Neural crest cell (in vitro differentiated cells): ENCODE results near the gene SIGLEC5. TPM values are rescaled to one million over a fixed set of nuclear protein-coding genes. Genes with fewer than 3 reads are reported as not detected.

Experiments used
- DNase-seq: peaks from one replicate; pipeline ENCODE4 v3.0.0; 2021; ENCODE audit warnings: low read depth, mixed read lengths, low spot score
- H3K27ac Mint-ChIP-seq: one replicate; pipeline ENCODE4 v1.8.0; 2021; ENCODE audit warnings: mild to moderate bottlenecking, mixed read lengths; ENCODE audit not compliant: unreplicated experiment
- H3K27me3 Mint-ChIP-seq: 2 replicates; pipeline ENCODE4 v1.8.0; 2021; ENCODE audit warnings: low read depth, mild to moderate bottlenecking, mixed read lengths
- H3K36me3 Mint-ChIP-seq: 2 replicates; pipeline ENCODE4 v1.8.0; 2021; ENCODE audit warnings: low read depth, mild to moderate bottlenecking, mixed read lengths
- H3K4me1 Mint-ChIP-seq: 2 replicates; pipeline ENCODE4 v1.8.0; 2021; ENCODE audit warnings: mixed read lengths
- H3K4me3 Mint-ChIP-seq: one replicate; pipeline ENCODE4 v1.8.0; 2021; ENCODE audit warnings: mild to moderate bottlenecking, mixed read lengths
- H3K9me3 Mint-ChIP-seq: 2 replicates; pipeline ENCODE4 v1.8.0; 2021; ENCODE audit warnings: mixed read lengths
- CTCF ChIP-seq: fragments of 200-600 bp; sonication (generic); conservative IDR thresholded peaks from 2 replicates; pipeline ENCODE4 v1.5.0; 2021; ENCODE audit warnings: antibody characterized with exemption, mild to moderate bottlenecking
- total RNA-seq: library from RNA; stranded (reverse); gene quantifications from 2 replicates; pipeline ENCODE4 v1.2.1, GENCODE V29; 2021

The SIGLEC5 gene
- total RNA-seq, 1 donor from 2014 or later: not detected

- peak; percentile 93 for DNase-seq
- peak; percentile 73 for TF ChIP-seq CTCF
- Mint-ChIP-seq H3K27me3 (peaks cover 33% of the 10 kb centered on the region), H3K9me3 (no peaks in the 10 kb centered on the region), H3K36me3 (no peaks in the 10 kb centered on the region), H3K4me3 (no peak overlapping the region), H3K27ac (no peak overlapping the region), H3K4me1 (no peaks in the 10 kb centered on the region)
Observed at GRCh38 chr19:51607920-51608562, 22.2 kb downstream of the SIGLEC5 start.

GRCh38 chr19:51607077-51607476 lies 23.1 kb downstream of the SIGLEC5 start:
- H3K4me3 Mint-ChIP-seq: no peak overlapping the region
- H3K36me3 Mint-ChIP-seq: no peaks in the 10 kb centered on the region
- no peaks in the 10 kb centered on the region for H3K4me1 Mint-ChIP-seq
- no peak overlapping the region for H3K27ac Mint-ChIP-seq
- no peaks in the 10 kb centered on the region for H3K9me3 Mint-ChIP-seq
- TF ChIP-seq CTCF: no peak
- peaks cover 24% of the 10 kb centered on the region for H3K27me3 Mint-ChIP-seq
- no peak for DNase-seq

- no peak for TF ChIP-seq CTCF
- peaks cover 9% of the 10 kb centered on the region for H3K27me3 Mint-ChIP-seq
- no peaks in the 10 kb centered on the region for H3K36me3 Mint-ChIP-seq
- H3K27ac Mint-ChIP-seq: no peak overlapping the region
- H3K4me3 Mint-ChIP-seq: no peak overlapping the region
- no peaks in the 10 kb centered on the region for H3K9me3 Mint-ChIP-seq
- no peak for DNase-seq
- H3K4me1 Mint-ChIP-seq: no peaks in the 10 kb centered on the region
Observed at GRCh38 chr19:51602189-51602854, 27.9 kb downstream of the SIGLEC5 start.

GRCh38 chr19:51600940-51601580 lies 29.1 kb downstream of the SIGLEC5 start:
- TF ChIP-seq CTCF: no peak
- H3K4me3 Mint-ChIP-seq: no peak overlapping the region
- DNase-seq: no peak
- H3K36me3 Mint-ChIP-seq: no peaks in the 10 kb centered on the region
- peaks cover 8% of the 10 kb centered on the region for H3K27me3 Mint-ChIP-seq
- H3K4me1 Mint-ChIP-seq: no peaks in the 10 kb centered on the region
- no peak overlapping the region for H3K27ac Mint-ChIP-seq
- H3K9me3 Mint-ChIP-seq: no peaks in the 10 kb centered on the region

GRCh38 chr19:51599084-51599483 lies 31.1 kb downstream of the SIGLEC5 start:
- Mint-ChIP-seq H3K36me3 (no peaks in the 10 kb centered on the region), H3K27me3 (peaks cover 8% of the 10 kb centered on the region), H3K27ac (no peak overlapping the region), H3K4me1 (peaks cover 11% of the 10 kb centered on the region), H3K4me3 (no peak overlapping the region), H3K9me3 (no peaks in the 10 kb centered on the region)
- DNase-seq: no peak
- TF ChIP-seq CTCF: no peak
